Prostate gland (tissue), 2 donors: ENCODE measurements around the gene KCNJ6. TPM values are rescaled to one million over a fixed set of nuclear protein-coding genes. Genes with fewer than 3 reads are reported as not detected.
A peak's percentile ranks its signal among the peaks of the same experiment; 100 is the strongest.

Source experiments
- DNase-seq: peaks from one replicate; pipeline ENCODE4 v3.0.0-alpha.2; 2019; ENCODE audit warnings: low spot score
- H3K27ac ChIP-seq, 2 donors: fragments of 200-600 bp; sonication (generic); 2 replicates each; pipeline ENCODE4 v1.5.1; 2017 to 2019
- H3K27me3 ChIP-seq: fragments of 200-600 bp; sonication (generic); replicated peaks from 2 replicates; pipeline ENCODE4 v1.5.1; 2019; ENCODE audit not compliant: insufficient read depth
- H3K36me3 ChIP-seq, 2 donors: fragments of 200-600 bp; sonication (generic); 1 replicate in 1 of 2; 2 replicates in 1 of 2; pipeline versions ENCODE4 v1.5.1 to v1.8.1; 2017 to 2019
- H3K4me1 ChIP-seq: fragments of 200-600 bp; sonication (generic); replicated peaks from 2 replicates; pipeline ENCODE4 v1.5.1; 2019
- H3K4me3 ChIP-seq, 2 donors: fragments of 200-600 bp; sonication (generic); 2 replicates each; pipeline ENCODE4 v1.5.1; 2017 to 2019
- H3K9me3 ChIP-seq: fragments of 200-600 bp; sonication (generic); 2 replicates; pipeline ENCODE4 v1.5.1; 2017
- CTCF ChIP-seq, 4 experiments: fragments of 200-600 bp in 2 of 4; fragments of 450-650 bp in 2 of 4; sonication (generic) in 2 of 4; IDR thresholded peaks; 1 replicate in 3 of 4; 2 replicates in 1 of 4; pipeline ENCODE4 v1.5.1; 2016 to 2019; ENCODE audit warnings: antibody characterized with exemption in 4 of 4, mild to moderate bottlenecking in 2 of 4, moderate library complexity in 2 of 4
- POLR2A ChIP-seq: fragments of 450-650 bp; IDR thresholded peaks from one replicate; pipeline ENCODE4 v1.6.1; 2016; ENCODE audit warnings: antibody characterized with exemption, mild to moderate bottlenecking
- POLR2AphosphoS5 ChIP-seq: sonication (generic); formaldehyde crosslinking; IDR thresholded peaks from one replicate; pipeline ENCODE4 v1.6.1; 2017; ENCODE audit warnings: antibody characterized with exemption
- WGBS: methylation state at CpG from one replicate; pipeline ENCODE4 v1.1.5; 2018; 5-methylcytosine and 5-hydroxymethylcytosine counted together
- intact Hi-C: fragments of 100-400 bp; cut with DNase I; formaldehyde crosslinking; loops from one replicate; pipeline ENCODE4 v1.14.2; 2022
- total RNA-seq, 2 donors: library from RNA; depleted of rRNA; stranded (reverse); fragments of >200 nt; gene quantifications; one replicate each; pipeline ENCODE4 v1.1.0, GENCODE V29; 2016

KCNJ6 gene
- total RNA-seq, 2 donors from 2014 or later, result 0.23 to 0.36 TPM

- Histone ChIP-seq H3K4me3 (no peak overlapping the region), H3K9me3 (no peaks in the 10 kb centered on the region), H3K27me3 (no peaks in the 10 kb centered on the region), H3K36me3 (no peaks in the 10 kb centered on the region), H3K27ac (no peak overlapping the region), H3K4me1 (no peaks in the 10 kb centered on the region)
- intact Hi-C loops, result no loop called here
- TF ChIP-seq POLR2AphosphoS5 (no peak), CTCF (IDR thresholded peaks at IDR 0.05) (no peak), POLR2A (no peak)
- WGBS, result 71% methylated on average over 6 of the region's 6 CpGs
- DNase-seq, result no peak
These were observed 233.3 kb downstream of the KCNJ6 start for GRCh38 chr21:37682966-37683365.

GRCh38 chr21:37677006-37677405, 239.3 kb downstream of the KCNJ6 start:
- Histone ChIP-seq H3K27me3 (peaks cover 4% of the 10 kb centered on the region), H3K36me3 (no peaks in the 10 kb centered on the region), H3K4me1 (no peaks in the 10 kb centered on the region), H3K27ac (no peak overlapping the region), H3K9me3 (no peaks in the 10 kb centered on the region), H3K4me3 (no peak overlapping the region)
- DNase-seq, result no peak
- intact Hi-C loops, result no loop called here
- TF ChIP-seq POLR2A, result no peak
- no peak for TF ChIP-seq CTCF (IDR thresholded peaks at IDR 0.05)
- TF ChIP-seq POLR2AphosphoS5, result no peak
- WGBS, result 79% methylated on average over 4 of the region's 4 CpGs

- no peak overlapping the region for H3K27ac ChIP-seq
- H3K27me3 ChIP-seq, result peaks cover 4% of the 10 kb centered on the region
- peak; percentile 47 for DNase-seq
- no peaks in the 10 kb centered on the region for H3K4me1 ChIP-seq
- 17% methylated on average over 35 of the region's 35 CpGs for WGBS
- H3K9me3 ChIP-seq, result no peaks in the 10 kb centered on the region
- no peak for TF ChIP-seq POLR2AphosphoS5
- TF ChIP-seq CTCF (IDR thresholded peaks at IDR 0.05), result peak; percentile 66 to 90 (median 83)
- no peak for TF ChIP-seq POLR2A
- H3K4me3 ChIP-seq, result no peak overlapping the region
- no peaks in the 10 kb centered on the region for H3K36me3 ChIP-seq
- intact Hi-C loops, result no loop called here
These were observed 241.0 kb downstream of the KCNJ6 start for GRCh38 chr21:37675202-37675801.

- no peaks in the 10 kb centered on the region for H3K4me1 ChIP-seq
- H3K27me3 ChIP-seq, result peaks cover 4% of the 10 kb centered on the region
- no peak for TF ChIP-seq POLR2AphosphoS5
- TF ChIP-seq POLR2A, result no peak
- no peak for TF ChIP-seq CTCF (IDR thresholded peaks at IDR 0.05)
- no peak overlapping the region for H3K4me3 ChIP-seq
- H3K36me3 ChIP-seq, result no peaks in the 10 kb centered on the region
- no peaks in the 10 kb centered on the region for H3K9me3 ChIP-seq
- intact Hi-C loops, result no loop called here
- no peak for DNase-seq
- no peak overlapping the region for H3K27ac ChIP-seq
- 92% methylated on average over 9 of the region's 9 CpGs for WGBS
These were observed 242.3 kb downstream of the KCNJ6 start for GRCh38 chr21:37673801-37674575.

GRCh38 chr21:37671381-37671780, 244.9 kb downstream of the KCNJ6 start:
- peaks cover 4% of the 10 kb centered on the region for H3K27me3 ChIP-seq
- DNase-seq, result no peak
- WGBS, result 88% methylated on average over 5 of the region's 5 CpGs
- no peaks in the 10 kb centered on the region for H3K36me3 ChIP-seq
- intact Hi-C loops, result no loop called here
- no peaks in the 10 kb centered on the region for H3K4me1 ChIP-seq
- no peak overlapping the region for H3K27ac ChIP-seq
- H3K9me3 ChIP-seq, result no peaks in the 10 kb centered on the region
- no peak for TF ChIP-seq POLR2AphosphoS5
- H3K4me3 ChIP-seq, result no peak overlapping the region
